NCI-H82 (cell line): ENCODE data around the gene HIVEP2.
A peak's percentile ranks its signal among the peaks of the same experiment; 100 is the strongest.

ENCODE experiments used
- DNase-seq: peaks from one replicate; lab custom pipeline; 2025; lab: John Stamatoyannopoulos, UW

The HIVEP2 gene

GRCh38 chr6:142820338-142821051 lies 124.5 kb downstream of the HIVEP2 start:
- DNase-seq, result no peak

DNA sequence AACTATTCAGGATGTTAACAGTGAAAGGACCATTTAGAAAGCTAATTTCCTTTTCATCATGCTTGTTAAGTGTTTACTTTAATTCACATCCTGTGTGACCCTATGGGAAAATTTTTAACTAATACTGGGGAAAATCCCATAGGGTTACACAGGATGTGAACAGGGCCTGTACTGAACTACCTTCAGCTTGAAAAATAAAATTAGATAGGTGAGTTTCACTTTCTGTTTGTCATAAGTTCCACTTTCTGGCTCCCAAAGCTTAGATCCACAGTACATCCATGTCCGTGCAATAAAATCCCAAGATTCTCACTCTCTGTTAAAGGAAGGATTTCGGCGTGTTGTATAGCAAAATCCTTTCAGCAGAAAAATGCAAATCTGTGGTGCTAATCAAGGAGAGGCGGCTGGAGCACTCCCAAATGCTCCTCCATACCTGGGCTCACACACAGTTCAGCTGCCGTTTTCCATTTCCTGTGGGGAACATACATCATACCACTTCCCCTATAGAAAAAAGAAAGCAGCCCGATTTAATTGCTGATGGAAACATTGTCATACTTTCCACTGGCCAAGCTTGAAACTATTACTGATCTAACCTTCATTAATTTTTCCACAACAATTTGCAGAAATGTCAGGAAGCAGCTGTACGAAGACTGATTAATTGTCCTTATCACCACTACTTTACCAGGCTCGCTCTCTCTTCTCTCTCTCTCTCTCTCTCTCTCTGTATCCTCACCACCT lies 125.2 kb downstream of the HIVEP2 start:
- no peak for DNase-seq

GRCh38 chr6:142816486-142816885 lies 128.5 kb downstream of the HIVEP2 start:
- no peak for DNase-seq

DNA sequence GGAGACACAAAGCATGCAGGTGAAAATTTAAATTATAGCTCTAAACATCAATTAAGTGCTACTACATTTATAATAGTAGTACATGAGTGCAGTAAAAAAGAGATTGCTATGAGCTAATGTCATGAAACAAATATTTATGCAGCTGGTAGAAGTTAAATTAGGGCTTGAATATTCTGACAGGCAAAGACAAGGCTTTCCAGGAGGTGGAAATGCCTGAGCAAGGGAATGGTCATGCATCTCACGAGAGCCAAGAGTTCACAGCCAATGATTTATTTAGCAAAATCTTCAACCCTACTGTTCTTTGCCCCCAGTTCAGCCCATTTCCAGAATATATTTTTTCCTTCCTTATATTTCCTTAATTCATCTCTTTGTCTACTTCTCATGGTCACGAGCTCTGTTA lies 128.9 kb downstream of the HIVEP2 start:
- DNase-seq, result no peak

- DNase-seq, result no peak
Measured at GRCh38 chr6:142811923-142812322, 133.1 kb downstream of the HIVEP2 start.

DNA sequence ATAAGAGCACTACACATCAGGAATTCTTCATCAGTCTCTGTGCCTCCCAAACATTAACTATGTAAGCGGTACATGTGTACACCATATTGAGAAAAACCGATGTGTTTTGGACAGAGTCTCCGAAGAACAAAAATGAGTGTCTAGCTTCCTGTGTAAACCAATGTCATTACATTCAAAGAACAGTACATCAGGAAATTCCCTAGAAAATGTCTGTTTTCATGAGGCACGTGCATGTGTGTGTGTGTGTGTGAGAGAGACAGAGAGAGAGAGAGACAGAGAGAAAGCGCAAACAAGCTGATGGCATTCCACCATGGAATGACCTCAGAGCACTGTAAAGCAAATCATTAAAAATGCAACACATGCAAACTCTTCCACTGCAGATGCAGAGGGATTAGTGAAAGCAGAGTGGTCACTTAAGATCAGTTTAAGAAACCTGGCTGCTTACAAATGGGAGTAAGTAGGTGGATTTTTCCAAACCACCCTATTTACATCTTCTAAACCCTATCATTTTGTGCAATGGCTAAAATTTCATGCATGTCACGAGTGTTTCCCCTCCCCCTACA lies 133.9 kb downstream of the HIVEP2 start:
- DNase-seq, result peak; percentile 42

- no peak for DNase-seq
Measured at GRCh38 chr6:142809947-142810346, 135.0 kb downstream of the HIVEP2 start.

DNA sequence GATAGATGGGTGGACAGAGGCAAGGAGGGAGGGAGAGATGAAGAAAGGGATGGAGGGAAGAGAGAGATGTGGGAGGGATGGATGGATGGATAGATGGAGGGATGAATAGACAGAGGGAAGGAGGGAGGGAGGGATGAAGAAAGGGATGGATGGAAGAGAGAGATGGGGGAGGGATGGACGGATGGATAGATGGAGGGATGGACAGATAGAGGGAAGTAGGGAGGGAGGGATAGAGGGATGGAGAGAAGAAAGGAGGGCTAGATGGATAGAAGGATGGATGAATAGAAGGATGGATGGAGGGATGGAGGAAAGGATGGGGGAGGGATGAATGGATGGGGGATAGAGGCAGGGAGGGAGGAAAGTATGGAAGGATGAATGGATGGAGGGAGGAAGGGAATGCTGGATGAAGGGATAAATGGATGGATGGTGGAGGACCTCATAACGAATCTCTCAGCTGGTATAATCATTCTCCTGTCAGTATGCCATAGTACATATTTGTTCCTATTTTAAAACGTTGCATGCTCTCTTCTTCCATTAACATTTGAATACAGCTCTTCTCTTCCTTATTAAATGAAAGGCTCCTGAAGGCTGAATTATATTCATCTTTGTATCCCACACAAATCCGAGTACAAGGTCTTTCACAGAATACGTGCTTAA lies 136.4 kb downstream of the HIVEP2 start:
- no peak for DNase-seq

DNA sequence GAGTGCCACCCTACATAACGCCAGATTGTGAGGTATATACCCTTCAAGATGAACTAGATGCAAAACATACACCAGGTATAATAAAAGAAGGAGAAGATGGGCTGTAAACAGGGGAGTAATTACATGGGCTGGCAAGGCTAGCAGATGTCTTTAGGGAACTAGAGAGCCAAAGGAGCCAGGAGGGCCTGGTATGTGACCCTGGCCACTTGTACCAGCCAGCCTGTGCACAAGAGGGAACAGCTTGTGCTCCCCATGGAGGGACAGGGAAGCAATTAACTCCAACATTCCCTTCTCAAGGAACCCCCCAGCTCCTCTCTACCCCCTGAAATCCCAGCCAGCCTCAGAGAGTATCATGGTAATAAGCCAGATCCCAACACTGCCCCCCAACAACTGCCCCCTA lies 139.9 kb downstream of the HIVEP2 start:
- no peak for DNase-seq

DNA sequence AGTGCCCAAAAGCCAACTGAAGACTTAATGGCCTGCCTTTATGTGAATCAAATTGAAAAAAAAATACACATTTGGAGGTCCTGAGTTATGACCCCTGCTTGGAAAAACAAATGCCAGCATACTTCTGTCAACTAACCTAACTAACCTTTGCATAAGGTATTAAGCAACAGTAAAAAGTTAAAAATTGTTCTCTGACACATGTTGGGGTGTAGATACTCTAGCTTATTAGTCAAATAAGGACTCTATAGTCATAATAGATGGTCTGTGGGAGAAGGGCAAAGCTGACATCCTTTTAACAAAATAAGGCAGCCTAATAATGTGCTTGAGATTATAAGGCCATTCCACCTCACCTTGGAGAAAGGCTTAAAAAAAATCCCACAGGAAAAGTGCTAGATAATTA lies 140.5 kb downstream of the HIVEP2 start:
- no peak for DNase-seq

- no peak for DNase-seq
Measured at GRCh38 chr6:142803495-142804058, 141.4 kb downstream of the HIVEP2 start.

DNA sequence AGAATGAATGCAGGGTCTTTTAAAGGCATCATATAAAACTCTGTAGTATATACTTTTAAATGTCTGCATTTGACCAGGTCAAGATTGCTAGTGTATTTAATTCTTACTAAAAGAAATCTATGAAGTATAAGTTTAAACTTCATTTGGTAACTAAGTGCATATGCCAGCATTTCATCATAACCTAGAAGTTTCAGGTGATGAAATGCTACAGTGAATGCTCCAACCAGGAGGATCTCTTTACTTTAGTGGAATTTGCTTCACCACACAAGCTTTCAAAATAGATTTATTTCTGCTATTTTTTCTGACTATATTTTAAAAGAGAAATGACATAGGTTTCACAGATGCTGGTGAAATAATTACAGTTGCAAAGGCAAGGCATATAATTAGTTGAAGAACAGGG lies 141.9 kb downstream of the HIVEP2 start:
- no peak for DNase-seq

- DNase-seq, result no peak
Measured at GRCh38 chr6:142802124-142802523, 142.9 kb downstream of the HIVEP2 start.

DNA sequence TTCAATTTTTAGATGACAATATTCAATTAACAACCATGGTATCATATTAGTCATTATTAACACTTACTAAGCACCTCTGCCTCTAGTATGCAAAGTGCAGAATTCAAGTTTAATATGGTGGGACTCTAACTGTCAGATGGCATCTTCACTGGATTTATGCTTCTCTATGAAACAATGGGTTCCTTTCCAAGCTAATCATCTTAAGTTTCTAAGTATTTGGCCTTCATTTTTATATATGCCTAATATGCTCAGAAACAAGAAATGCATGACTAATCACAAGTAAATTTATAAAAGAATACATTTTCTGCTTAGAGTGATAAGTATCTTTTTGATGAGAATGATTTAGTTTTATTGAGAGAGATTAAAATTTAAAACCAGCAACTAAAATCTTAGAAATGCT lies 144.7 kb downstream of the HIVEP2 start:
- DNase-seq, result no peak

- DNase-seq, result no peak
Measured at GRCh38 chr6:142799639-142800038, 145.3 kb downstream of the HIVEP2 start.

DNA sequence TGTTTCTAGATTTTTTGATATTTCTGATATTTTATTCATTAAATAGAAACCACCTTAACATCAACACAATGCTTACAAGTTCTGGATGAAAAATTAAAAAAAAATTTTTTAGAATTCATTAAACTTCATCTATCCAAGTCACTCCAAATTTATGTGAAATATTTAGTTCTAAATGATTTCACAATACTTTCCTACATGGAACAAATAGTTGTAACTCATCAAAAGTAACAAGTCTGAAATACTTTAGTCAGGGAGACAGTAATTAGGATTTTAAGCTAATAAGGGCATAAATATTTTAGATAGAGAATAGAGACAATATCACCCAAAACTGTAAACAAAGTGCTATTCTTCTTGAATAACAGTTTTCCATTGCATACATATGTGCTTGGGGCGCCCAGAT lies 147.8 kb downstream of the HIVEP2 start:
- no peak for DNase-seq

GRCh38 chr6:142796571-142796970 lies 148.4 kb downstream of the HIVEP2 start:
- DNase-seq, result no peak

GRCh38 chr6:142796024-142796423 lies 149.0 kb downstream of the HIVEP2 start:
- DNase-seq, result no peak

DNA sequence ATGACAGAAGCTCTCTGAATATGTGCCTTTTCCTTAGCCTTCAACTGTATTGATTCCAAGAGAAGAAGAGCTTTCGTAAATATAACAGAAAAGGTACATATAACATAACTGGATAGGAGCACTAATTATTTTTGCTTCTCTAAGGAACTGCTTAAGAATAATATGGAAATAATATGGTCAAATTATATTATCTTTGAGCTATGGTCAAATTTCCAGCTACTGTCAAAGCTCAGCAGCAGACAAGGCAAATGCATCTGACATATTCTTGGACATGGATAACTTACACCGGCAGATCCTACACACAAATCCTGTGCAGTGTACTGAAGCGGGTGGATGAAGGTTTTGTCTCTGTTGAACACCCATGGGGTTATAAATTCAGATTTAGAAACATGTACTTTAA lies 150.6 kb downstream of the HIVEP2 start:
- no peak for DNase-seq

DNA sequence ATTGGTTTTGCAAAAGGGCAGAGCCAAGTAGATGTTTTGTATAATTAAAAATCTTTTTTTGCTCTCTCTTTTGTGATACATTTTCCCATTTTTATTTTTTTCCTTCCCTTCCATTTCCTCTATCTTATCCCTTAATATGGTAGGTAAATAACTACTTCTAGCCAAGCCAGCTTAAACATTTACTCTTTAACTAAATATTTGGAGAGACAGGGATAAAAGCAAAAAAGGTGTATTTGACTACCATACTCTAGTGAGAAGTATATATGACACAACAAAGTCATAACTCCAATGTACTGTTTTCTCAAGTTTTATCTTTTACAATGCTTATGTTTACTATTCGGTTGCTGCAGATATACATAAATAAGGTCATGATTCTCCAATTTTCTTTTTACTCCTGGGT lies 154.7 kb downstream of the HIVEP2 start:
- DNase-seq, result no peak

GRCh38 chr6:142787422-142787821 lies 157.6 kb downstream of the HIVEP2 start:
- DNase-seq, result no peak

DNA sequence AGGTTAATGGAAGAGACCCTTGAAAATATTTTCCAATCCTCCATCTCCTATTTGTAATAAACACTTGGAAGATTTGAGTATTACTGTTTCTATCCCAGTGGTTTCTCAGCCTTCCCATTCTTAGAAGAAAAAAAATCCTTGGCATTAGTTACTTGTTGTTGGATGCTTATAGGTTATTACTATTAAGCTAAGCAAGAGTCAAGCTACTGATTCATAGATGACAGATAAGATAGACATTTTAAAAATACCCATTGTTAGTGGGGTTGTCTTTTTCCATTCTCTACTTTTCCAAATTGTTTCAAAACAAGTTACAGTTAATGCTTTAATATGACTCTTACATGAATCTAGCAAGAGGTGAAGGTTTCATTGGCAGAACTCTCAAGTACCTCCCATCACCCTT lies 158.5 kb downstream of the HIVEP2 start:
- DNase-seq, result no peak

DNA sequence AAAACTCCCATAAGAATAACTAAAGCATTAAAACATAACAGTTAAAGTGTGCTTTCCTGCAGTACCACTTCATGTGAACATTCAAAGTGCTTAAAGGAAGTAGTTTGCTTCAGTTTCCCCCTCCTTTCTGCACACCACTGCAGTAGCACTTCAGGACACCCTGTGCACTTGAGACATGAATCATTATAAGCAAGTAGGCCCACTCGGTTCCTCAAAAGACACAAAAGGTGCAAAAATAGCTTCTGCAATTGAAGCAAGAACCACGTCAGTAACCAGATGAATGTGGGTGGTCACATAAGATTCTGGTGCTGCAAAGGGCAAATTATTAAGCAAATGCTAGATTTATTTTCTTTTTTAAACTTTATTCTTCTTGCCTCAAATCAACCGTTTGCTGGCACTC lies 160.6 kb downstream of the HIVEP2 start:
- DNase-seq, result no peak
